CD4-positive, alpha-beta T cell treated with Interleukin-1 beta for 1 hour (primary cell): ENCODE data around the gene DDRGK1.
"Not testable (repeated sequence)": the region's sequence is repeated elsewhere in the genome, so short reads cannot be mapped to it uniquely, and the experiment has no call there.

Source experiments
- DNase-seq, 2 donors: peaks; one replicate each; pipeline ENCODE4 v3.0.0-alpha.2; 2020 to 2022

DDRGK1 gene

DNA sequence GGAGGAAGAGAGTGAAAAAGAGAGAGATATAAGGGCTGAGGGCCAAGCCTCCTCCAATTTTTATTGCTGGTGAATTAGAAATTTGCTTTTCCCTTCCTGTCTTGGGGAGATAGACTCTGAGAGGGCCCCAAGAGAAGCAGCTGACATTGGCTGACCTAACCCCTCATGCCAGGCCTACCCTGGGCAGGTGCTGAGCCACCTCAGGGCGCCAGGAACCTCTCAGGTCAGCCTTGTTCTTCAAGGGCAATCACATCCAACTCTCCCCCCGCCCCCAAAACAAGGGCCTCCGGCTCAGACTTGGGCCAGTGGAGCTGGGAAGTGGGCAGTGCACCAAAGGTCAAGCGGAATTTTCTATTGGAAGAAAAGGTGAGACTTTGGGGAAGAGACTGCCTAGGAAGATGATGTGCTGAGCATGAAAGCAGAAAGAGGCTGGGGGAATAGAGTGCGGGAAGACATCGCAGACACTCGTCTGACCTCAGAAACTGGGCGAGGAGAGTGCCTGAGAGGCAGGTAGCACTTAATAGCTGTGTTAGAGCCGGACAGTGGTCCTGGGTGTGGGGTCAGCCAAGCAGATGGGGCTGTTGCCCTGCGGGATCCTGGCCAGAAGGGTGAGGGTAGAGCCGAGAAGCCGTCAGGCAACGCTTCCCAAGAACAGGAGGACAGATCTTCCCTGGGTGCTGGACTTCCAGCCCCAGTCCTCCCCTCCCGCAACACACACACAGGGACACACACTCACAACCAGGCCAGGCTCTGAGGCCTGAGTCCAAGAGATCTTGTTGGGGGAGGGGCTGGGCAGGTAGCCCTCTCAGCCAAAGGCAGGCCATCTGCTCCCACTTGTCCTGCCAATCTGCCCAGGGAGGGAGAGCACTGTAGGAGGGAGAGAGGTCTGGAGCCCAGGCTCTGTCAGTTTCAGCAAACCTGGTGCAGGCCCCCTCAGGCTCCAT lies 41.1 kb downstream of the DDRGK1 start:
- no peak for DNase-seq

DNA sequence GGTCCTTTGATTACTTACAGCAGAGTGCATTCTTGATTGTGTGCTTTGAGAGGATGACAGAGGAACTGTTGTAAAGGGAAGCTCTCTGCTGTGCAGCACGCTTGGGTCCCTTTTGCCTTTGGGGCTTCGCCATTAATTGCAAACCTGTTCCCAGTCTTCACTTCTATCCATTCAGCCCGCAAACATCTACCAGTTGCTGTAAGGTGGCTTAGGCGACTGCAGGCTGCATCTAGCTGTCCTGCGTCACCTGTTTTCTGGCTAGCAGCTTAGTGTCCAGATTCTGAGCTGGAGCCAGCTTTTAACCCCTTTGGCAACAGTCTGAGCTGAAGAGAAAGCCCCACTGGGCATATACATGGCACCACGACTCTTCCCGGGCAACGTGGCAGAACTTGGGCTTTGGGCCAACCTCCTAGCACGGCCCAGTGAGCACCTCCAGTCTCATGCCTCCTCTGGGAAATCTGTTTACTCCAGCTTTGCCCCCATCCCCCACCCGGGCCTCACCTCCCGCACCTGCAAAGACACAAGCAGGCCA lies 42.3 kb downstream of the DDRGK1 start:
- DNase-seq, result no peak

DNA sequence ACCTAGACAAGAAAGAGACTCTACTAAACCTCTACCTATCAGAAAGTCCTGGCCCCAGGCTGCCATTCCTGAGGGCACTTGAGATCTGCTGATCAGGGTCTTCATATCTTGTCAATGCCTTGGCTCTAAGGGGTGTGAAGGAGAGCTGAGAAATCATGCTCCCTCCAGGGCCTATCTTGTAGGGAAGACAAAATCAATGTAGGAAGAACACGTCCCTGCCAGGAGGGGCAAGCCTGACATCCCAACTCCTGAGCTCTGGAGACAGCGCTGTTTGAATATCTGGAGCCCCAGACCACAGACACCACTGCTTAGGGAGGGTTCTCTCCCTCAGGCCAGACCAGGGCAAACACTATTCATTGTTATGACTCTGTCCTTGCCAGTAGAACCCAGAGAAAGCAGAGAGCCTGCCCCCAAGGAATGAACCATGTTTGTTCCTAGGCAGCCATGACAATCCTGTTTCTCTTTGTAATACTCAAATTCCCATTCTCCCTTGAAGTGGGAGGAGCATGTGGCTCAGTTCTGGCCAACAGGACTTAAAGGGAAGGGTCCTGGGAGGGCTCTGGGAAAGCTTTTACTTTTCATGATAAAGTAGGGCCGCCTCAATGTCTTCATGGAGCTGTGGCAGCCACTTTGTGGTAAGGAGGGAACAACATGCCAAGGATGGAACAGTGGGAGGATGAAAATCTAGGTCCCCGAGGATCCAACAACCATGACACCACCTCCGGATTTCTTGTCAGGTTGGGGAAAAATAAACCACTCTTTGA lies 43.0 kb downstream of the DDRGK1 start:
- no peak for DNase-seq

DNA sequence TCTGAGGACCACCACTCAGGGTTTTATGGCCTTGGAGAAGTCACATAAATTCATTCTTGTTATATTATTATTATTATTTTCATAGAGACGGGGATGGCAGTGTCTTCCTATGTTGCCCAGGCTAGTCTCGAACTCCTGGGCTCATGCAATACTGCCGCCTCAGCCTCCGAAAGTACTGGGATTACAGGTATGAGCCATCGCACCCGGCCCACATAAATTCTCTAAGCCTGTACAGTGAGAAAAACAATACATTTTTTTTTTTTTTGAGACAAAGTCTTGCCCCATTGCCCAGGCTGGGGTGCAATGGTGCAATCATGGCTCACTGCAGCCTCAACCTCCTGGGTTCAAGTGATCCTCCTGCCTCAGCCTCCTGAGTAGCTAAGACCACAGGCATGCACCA lies 44.1 kb downstream of the DDRGK1 start:
- DNase-seq, result no peak

DNA sequence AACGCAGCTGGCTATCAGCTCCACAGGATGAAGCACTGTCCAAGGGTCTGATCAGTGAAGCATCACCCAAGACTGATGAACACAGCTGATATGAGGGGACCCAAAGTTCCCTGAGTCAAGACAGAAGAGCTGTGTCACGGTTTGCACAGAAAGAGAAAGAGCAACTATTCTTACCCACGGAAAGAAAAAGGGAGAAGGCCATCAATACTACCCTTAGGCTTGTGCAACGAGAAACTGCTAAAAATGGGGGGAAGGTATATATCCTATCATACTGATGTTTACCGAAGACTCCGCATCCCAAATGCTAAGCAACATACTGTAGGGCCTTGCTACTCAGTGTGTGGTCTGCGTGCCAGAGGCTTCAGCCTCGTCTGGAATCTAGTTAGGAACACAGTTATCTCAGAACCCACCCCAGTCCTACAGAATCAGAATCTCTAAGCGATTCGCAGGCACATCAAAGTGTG lies 45.5 kb downstream of the DDRGK1 start:
- DNase-seq, result peak in 1 of 2 donors; percentile 29

DNA sequence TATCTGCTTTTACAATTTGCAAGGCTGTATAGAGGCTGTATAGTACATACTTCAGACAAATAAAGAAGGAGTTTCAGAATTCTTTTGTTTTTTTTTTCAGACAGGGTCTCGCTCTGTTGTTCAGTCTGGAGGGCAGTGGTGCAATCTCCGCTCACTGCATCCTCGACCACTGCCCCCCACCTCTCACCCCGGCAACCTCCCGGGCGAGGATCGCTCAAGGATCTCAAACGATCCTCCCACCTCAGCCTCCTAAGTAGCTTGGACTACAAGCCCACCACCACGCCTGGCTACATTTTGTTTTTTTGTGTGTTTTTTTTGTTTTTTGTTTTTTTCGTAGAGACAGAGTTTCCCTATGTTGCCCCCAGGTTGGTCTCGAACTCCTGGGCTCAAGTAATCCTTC lies 46.7 kb downstream of the DDRGK1 start:
- no peak for DNase-seq

DNA sequence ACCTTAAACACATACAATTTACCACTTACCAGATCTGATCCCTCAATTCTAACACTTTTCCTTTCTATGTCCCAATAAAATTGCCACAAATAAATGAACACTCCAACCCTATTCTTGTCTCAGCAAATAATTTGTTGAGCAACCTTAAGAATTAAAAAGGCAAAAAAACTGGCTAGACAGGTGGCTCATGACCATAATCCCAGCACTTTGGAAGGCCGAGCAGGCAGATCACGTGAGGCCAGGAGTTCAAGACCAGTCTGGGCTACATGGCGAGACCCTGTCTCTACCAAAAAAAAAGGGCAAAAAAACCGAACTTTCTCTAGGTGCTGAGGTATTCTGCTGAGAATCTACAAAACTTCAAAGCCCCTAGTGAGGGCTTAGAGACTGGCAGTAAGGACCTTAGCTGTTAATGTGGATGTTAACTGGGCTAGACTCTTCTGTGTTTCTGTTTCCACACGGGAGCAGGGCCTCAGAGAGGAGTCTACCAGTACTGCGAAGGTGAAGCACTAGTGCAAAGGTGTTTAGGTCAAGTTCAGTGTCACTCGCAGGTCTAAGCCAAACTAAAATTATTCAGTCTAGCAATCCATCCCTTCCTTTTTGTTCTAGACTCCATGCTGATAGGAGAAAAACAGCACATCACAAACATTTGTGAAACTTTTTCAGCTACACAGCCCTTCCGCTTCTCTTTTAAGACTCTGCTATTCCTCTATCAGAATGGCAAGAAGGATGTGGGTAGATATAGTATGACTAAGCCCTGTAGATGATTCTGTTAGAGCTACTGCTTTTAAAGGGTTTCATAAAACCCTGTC lies 47.5 kb downstream of the DDRGK1 start:
- DNase-seq, result peak in 1 of 2 donors; percentile 45

DNA sequence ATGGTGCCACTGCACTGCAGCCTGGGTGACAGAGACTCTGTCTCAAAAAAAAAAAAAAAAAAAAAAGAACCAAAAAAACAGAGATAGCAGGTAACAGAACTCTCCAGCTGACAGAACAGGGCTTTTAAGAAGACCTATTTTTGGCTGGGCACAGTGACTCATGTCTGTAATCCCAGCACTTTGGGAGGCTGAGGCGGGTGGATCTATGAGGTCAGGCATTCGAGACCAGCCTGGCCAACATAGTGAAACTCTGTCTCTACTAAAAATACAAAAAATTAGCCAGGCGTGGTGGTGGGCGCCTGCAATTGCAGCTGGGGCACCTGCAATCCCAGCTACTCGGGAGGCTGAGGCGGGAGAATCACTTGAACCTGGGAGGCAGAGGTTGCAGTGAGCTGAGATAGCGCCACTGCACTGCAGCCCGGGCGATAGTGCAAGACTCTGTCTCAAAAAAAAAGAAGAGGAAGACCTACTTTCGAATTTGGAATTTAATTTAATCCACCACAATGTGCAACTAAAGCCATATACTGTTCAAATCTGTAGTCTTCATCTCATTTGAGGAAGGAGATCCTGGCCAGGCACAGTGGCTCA lies 52.3 kb downstream of the DDRGK1 start:
- DNase-seq, result not testable (repeated sequence)

DNA sequence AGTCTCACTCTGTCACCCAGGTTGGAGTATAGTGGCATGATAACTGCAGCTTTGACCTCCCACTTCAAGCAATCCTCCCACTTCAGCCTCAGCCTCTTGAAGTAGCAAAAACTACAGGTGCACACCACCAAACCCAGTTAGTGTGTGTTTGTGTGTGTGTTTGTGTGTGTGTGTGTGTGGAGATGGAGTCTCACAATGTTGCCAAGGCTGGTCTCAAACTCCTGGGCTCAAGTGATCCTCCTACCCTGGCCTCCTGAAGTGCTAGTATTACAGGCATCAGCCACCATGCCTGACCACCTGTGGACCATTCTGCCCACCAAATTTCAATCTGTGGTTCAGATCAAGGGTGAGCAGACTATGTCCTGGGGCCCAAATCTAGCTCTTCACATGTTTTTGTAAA lies 53.6 kb downstream of the DDRGK1 start:
- no peak for DNase-seq

DNA sequence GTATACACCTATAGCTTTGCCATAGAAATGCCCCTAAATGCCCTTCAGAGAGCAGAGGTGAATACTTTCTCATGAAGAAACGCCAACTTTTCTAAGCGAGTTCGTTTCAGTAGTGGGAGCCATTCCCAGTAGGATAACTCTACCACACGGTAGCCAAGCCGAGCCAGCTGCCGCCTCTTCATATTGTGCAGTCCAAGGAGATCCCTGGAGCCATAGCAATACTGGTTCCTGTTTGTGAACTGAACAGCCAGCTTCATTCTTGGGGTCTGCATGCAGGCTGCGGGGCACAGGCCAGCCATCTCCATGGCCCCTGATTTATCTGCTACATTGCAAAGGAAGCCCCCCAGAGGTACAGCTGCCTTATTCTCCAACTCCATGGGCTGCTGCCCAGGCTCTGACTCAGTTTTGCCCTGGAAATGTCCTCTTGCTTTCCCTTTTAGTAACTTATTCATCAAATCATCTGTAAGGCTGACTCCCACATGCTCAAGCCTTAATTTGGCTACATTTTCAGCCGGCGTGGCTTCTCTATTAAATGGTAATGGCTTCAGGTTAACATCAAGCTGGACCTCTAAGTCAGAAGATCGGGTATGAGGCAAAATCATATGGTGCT lies 57.6 kb downstream of the DDRGK1 start:
- no peak for DNase-seq

DNA sequence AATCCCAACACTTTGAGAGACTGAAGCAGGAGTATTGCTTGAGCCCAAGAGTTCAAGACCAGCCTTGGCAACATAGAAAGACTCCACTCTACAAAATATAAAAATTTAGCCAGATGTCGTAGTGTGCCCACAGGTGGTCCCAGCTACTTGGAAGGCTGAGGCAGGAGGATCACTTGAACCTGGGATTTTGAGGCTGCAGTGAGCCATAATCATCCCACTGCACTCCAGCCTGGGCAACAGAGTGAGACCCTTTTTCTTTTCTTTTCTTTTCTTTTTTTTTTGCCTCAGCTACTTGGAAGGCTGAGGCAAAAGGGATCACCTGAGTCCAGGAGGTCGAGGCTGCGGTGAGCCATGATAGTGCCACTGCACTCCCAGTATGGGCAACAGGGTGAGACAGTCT lies 62.7 kb downstream of the DDRGK1 start:
- no peak for DNase-seq
